IMR-90 (cell line): ENCODE data around the gene NTSR1. TPM values are rescaled to one million over a fixed set of nuclear protein-coding genes. Genes with fewer than 3 reads are reported as not detected.

Source experiments
- ATAC-seq: fragments of 200-7000 bp; cut with Tn5 transposase; 2 replicates; pipeline ENCODE4 v1.9.1; 2020; ENCODE audit warnings: low read depth, mild to moderate bottlenecking, moderate library complexity
- BruUV-seq: library from RNA; stranded (reverse); fragments of 400-500 nt; replicated peaks from 2 replicates; lab custom pipeline; 2021; lab: Mats Ljungman, UMichigan
- CTCF ChIA-PET: fragments of 300-600 bp; formaldehyde crosslinking; extraction: SDS; loops from one replicate; lab custom pipeline; 2021; ENCODE audit warnings: antibody characterized with exemption; lab: Yijun Ruan, JAX
- POLR2A ChIA-PET: fragments of 300-600 bp; sonication (Branson Sonifier 250); formaldehyde crosslinking; loops from one replicate; lab custom pipeline; 2022; ENCODE audit warnings: antibody characterized with exemption; ENCODE audit not compliant: unreplicated experiment; lab: Charles Lee
- DNase-seq: peaks from one replicate; pipeline ENCODE4 v3.0.0; 2013
- H2AFZ ChIP-seq: replicated peaks from 2 replicates; pipeline ENCODE3; 2013; ENCODE audit warnings: low read length, mild to moderate bottlenecking; ENCODE audit not compliant: poor library complexity
- H2AK5ac ChIP-seq: 2 replicates; pipeline ENCODE4 v1.6.1; 2013; ENCODE audit warnings: low read depth, low read length, inconsistent platforms
- H2AK9ac ChIP-seq: replicated peaks from 2 replicates; pipeline ENCODE3; 2013; ENCODE audit warnings: mild to moderate bottlenecking, low read depth, low read length, moderate library complexity; ENCODE audit not compliant: poor library complexity
- H2BK120ac ChIP-seq: 2 replicates; pipeline ENCODE4 v1.6.1; 2013; ENCODE audit warnings: low read depth, low read length, inconsistent platforms
- H2BK15ac ChIP-seq: 3 replicates; pipeline ENCODE4 v1.6.1; 2013; ENCODE audit warnings: low read depth, low read length, inconsistent platforms
- H2BK20ac ChIP-seq: 2 replicates; pipeline ENCODE4 v1.6.1; 2013; ENCODE audit warnings: low read depth, mild to moderate bottlenecking, inconsistent platforms, low read length, moderate library complexity
- H2BK5ac ChIP-seq: 2 replicates; pipeline ENCODE4 v1.6.1; 2013; ENCODE audit warnings: mild to moderate bottlenecking, low read depth, low read length, inconsistent platforms; ENCODE audit not compliant: poor library complexity, severe bottlenecking
- H3K14ac ChIP-seq: replicated peaks from 2 replicates; pipeline ENCODE4 v1.6.1; 2013; ENCODE audit warnings: low read depth, low read length, inconsistent platforms
- H3K18ac ChIP-seq: 2 replicates; pipeline ENCODE4 v1.6.1; 2013; ENCODE audit warnings: low read depth, low read length, control low read depth
- H3K23ac ChIP-seq: 2 replicates; pipeline ENCODE4 v1.6.1; 2013; ENCODE audit warnings: low read depth, low read length, inconsistent platforms
- H3K27ac ChIP-seq: 2 replicates; pipeline ENCODE4 v1.5.1; 2013; ENCODE audit warnings: mild to moderate bottlenecking, control low read depth, low read length; ENCODE audit not compliant: insufficient read depth
- H3K27me3 ChIP-seq: 2 replicates; pipeline ENCODE4 v1.6.1; 2013; ENCODE audit warnings: low read length; ENCODE audit not compliant: control insufficient read depth, insufficient read depth
- H3K36me3 ChIP-seq: 2 replicates; pipeline ENCODE4 v1.6.1; 2013; ENCODE audit warnings: low read length, mixed read lengths; ENCODE audit not compliant: control insufficient read depth, insufficient read depth
- H3K4ac ChIP-seq: 2 replicates; pipeline ENCODE4 v1.6.1; 2013; ENCODE audit warnings: low read depth, low read length, inconsistent platforms
- H3K4me1 ChIP-seq: 2 replicates; pipeline ENCODE4 v1.6.1; 2013; ENCODE audit warnings: low read length, mixed read lengths; ENCODE audit not compliant: control insufficient read depth, insufficient read depth
- H3K4me2 ChIP-seq: 2 replicates; pipeline ENCODE4 v1.6.1; 2013; ENCODE audit warnings: low read depth, mild to moderate bottlenecking, control low read depth, low read length, moderate library complexity
- H3K4me3 ChIP-seq: 2 replicates; pipeline ENCODE4 v1.5.1; 2013; ENCODE audit warnings: low read depth, mild to moderate bottlenecking, control low read depth, low read length, moderate library complexity; ENCODE audit not compliant: insufficient read depth
- H3K56ac ChIP-seq: 2 replicates; pipeline ENCODE4 v1.6.1; 2013; ENCODE audit warnings: low read length, inconsistent platforms; ENCODE audit not compliant: insufficient read depth; ENCODE audit errors: extremely low read depth
- H3K79me1 ChIP-seq, 2 experiments: 2 replicates each; pipeline ENCODE4 v1.6.1; 2013; ENCODE audit warnings: low read length in 2 of 2, inconsistent platforms in 1 of 2, low read depth in 1 of 2
- H3K9ac ChIP-seq: 2 replicates; pipeline ENCODE4 v1.6.1; 2013; ENCODE audit warnings: low read depth, low read length, control low read depth
- H3K9me1 ChIP-seq: 2 replicates; pipeline ENCODE4 v1.6.1; 2013; ENCODE audit warnings: low read length, inconsistent platforms; ENCODE audit not compliant: insufficient read depth
- H3K9me3 ChIP-seq: 2 replicates; pipeline ENCODE4 v1.6.1; 2013; ENCODE audit warnings: low read length; ENCODE audit not compliant: control insufficient read depth, insufficient read depth
- H4K20me1 ChIP-seq: 2 replicates; pipeline ENCODE4 v1.6.1; 2013; ENCODE audit warnings: low read length, inconsistent platforms; ENCODE audit not compliant: insufficient read depth
- H4K5ac ChIP-seq: 2 replicates; pipeline ENCODE4 v1.6.1; 2013; ENCODE audit warnings: mild to moderate bottlenecking, low read depth, low read length, control low read depth
- H4K8ac ChIP-seq, 2 experiments: 2 replicates each; pipeline ENCODE4 v1.6.1; 2013; ENCODE audit warnings: low read depth in 2 of 2, low read length in 2 of 2, control low read depth in 1 of 2, inconsistent platforms in 1 of 2
- H4K91ac ChIP-seq: 2 replicates; pipeline ENCODE4 v1.6.1; 2013; ENCODE audit warnings: low read depth, low read length, inconsistent platforms; ENCODE audit not compliant: insufficient read depth
- BHLHE40 ChIP-seq: fragments of 150-350 bp; IDR thresholded peaks from 2 replicates; pipeline ENCODE4 v1.6.1; 2016; ENCODE audit warnings: mild to moderate bottlenecking, low read depth, low read length
- CEBPB ChIP-seq: IDR thresholded peaks from 2 replicates; pipeline ENCODE4 v1.6.1; 2012; ENCODE audit warnings: low read depth, low read length, improper control_type of control experiment
- CHD1 ChIP-seq: IDR thresholded peaks from 2 replicates; pipeline ENCODE4 v1.6.1; 2012; ENCODE audit warnings: low read depth, low read length, improper control_type of control experiment
- CTCF ChIP-seq: conservative IDR thresholded peaks from 2 replicates; pipeline ENCODE4 v1.5.1; 2012; ENCODE audit warnings: mild to moderate bottlenecking, low read depth, low read length, improper control_type of control experiment
- FOS ChIP-seq: fragments of 150-350 bp; IDR thresholded peaks from 2 replicates; pipeline ENCODE4 v1.6.1; 2016; ENCODE audit warnings: low read depth, low read length
- MAFK ChIP-seq: IDR thresholded peaks from 2 replicates; pipeline ENCODE4 v1.6.1; 2012; ENCODE audit warnings: low read depth, low read length, improper control_type of control experiment
- MAZ ChIP-seq: IDR thresholded peaks from 2 replicates; pipeline ENCODE4 v1.6.1; 2012; ENCODE audit warnings: low read depth, mild to moderate bottlenecking, low read length, improper control_type of control experiment, moderate library complexity, borderline replicate concordance
- MXI1 ChIP-seq: IDR thresholded peaks from 2 replicates; pipeline ENCODE4 v1.6.1; 2012; ENCODE audit warnings: low read depth, mild to moderate bottlenecking, low read length, moderate library complexity, borderline replicate concordance
- NFE2L2 ChIP-seq: fragments of 150-350 bp; IDR thresholded peaks from 2 replicates; pipeline ENCODE4 v1.6.1; 2016; ENCODE audit warnings: low read depth, mild to moderate bottlenecking, low read length
- POLR2A ChIP-seq: IDR thresholded peaks from 2 replicates; pipeline ENCODE4 v1.6.1; 2012; ENCODE audit warnings: mild to moderate bottlenecking, low read depth, low read length
- RAD21 ChIP-seq: IDR thresholded peaks from 2 replicates; pipeline ENCODE4 v1.6.1; 2012; ENCODE audit warnings: low read length, improper control_type of control experiment
- RCOR1 ChIP-seq: IDR thresholded peaks from 2 replicates; pipeline ENCODE4 v1.6.1; 2012; ENCODE audit warnings: mild to moderate bottlenecking, low read length, improper control_type of control experiment; ENCODE audit not compliant: insufficient replicate concordance
- RFX5 ChIP-seq: IDR thresholded peaks from 2 replicates; pipeline ENCODE4 v1.8.0; 2012; ENCODE audit warnings: low read depth, mild to moderate bottlenecking, low read length, moderate library complexity
- SMC3 ChIP-seq: fragments of 150-350 bp; IDR thresholded peaks from 2 replicates; pipeline ENCODE4 v1.6.1; 2016; ENCODE audit warnings: low read depth, mild to moderate bottlenecking, antibody characterized with exemption, low read length, moderate library complexity
- WGBS, 2 experiments: methylation state at CpG; one replicate each; pipeline versions ENCODE4 v1.1.5 to v1.1.7; 2013; ENCODE audit warnings: missing lambda C conversion rate in 2 of 2; ENCODE audit not compliant: insufficient read length in 1 of 2; ENCODE audit errors: extremely low coverage in 2 of 2; 5-methylcytosine and 5-hydroxymethylcytosine counted together
- dilution Hi-C: fragments of 300-500 bp; cut with HindIII; formaldehyde crosslinking; loops from one replicate; pipeline ENCODE4 v1.14.3; 2018; ENCODE audit warnings: low sequenced_read_pairs; ENCODE audit not compliant: unreplicated experiment
- in situ Hi-C: fragments of 300-500 bp; cut with MboI; formaldehyde crosslinking; loops from 3 replicates; pipeline ENCODE4 v1.14.3; 2019; ENCODE audit warnings: low sequenced_read_pairs, inconsistent platforms, mixed read lengths
- intact Hi-C: fragments of 100-400 bp; cut with micrococcal nuclease; formaldehyde crosslinking; loops from 2 replicates; pipeline ENCODE4 v1.10.0; 2022
- polyA plus RNA-seq, 3 experiments: library from polyadenylated mRNA; depleted of rRNA; stranded (reverse); fragments of >200 nt; gene quantifications; 2 replicates each; pipeline ENCODE4 v1.2.3, GENCODE V29; 2012; ENCODE audit warnings: low replicate concordance in 1 of 3
- total RNA-seq: library from RNA; depleted of rRNA; stranded (reverse); fragments of >200 nt; gene quantifications from 2 replicates; pipeline ENCODE4 v1.2.3, GENCODE V29; 2012
- TF ChIP-seq, protein P1 (sequence below): fragments of 150-350 bp; IDR thresholded peaks from 2 replicates; pipeline ENCODE4 v1.6.1; 2016; ENCODE audit warnings: low read depth, mild to moderate bottlenecking, low read length, moderate library complexity, borderline replicate concordance
- TF ChIP-seq, protein P2 (sequence below): fragments of 150-350 bp; IDR thresholded peaks from 2 replicates; pipeline ENCODE4 v1.6.1; 2017; ENCODE audit warnings: mild to moderate bottlenecking, antibody characterized with exemption, low read length, low read depth

The NTSR1 gene
- total and polyA plus RNA-seq, 2 of the 4 experiments (the other 2 are of a cell fraction): 0.54 to 1.8 TPM

DNA sequence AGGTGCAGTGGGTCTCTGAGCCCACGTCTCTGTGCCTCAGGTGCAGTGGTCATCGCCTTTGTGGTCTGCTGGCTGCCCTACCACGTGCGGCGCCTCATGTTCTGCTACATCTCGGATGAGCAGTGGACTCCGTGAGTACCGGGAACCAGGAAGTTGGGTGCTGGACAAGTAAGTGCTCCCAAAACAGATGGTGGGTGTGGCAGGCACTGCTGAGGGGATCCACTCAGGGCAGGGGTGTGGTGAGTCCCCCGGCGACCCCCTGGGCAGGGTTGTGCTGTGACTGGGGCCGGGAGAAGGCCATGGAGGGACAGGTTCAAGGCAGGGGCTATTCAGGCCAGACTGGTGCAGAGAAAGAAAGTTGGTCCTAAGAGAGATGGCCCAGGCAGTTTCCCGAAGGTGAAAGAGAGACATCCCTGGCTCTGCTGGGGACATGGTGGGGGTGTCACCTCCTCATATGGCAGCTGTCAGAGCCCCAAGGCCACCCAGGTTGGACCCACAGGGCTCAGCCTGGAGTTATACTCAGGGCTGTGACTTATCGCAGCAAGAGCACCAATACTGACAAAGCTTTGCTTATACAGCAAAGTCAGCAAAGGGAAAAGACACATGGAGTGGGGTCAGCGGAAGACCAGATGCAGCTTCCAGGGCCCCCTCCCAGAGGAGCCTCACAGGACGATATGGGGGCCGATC, 49.7 kb downstream of the NTSR1 start:
- H2AFZ ChIP-seq: no peak overlapping the region
- no peak overlapping the region for H2BK15ac ChIP-seq
- H2BK5ac ChIP-seq: no peak overlapping the region
- H4K8ac ChIP-seq: no peak overlapping the region
- H4K91ac ChIP-seq: no peak overlapping the region
- H3K27me3 ChIP-seq: no peaks in the 10 kb centered on the region; the same call in 1 of the 2 replicates
- no peaks in the 10 kb centered on the region for H3K9me1 ChIP-seq
- H3K23ac ChIP-seq: no peak overlapping the region
- no peak overlapping the region for H4K5ac ChIP-seq
- BruUV-seq: no TSS peak
- no peak overlapping the region for H3K4me3 ChIP-seq
- intact Hi-C loops: no loop called here
- no peak overlapping the region for H2BK20ac ChIP-seq
- peaks cover 2% of the 10 kb centered on the region; the same call in 1 of the 2 replicates for H3K9me3 ChIP-seq
- DNase-seq: no peak
- no peak overlapping the region for H3K4ac ChIP-seq
- no peaks in the 10 kb centered on the region for H3K36me3 ChIP-seq
- H3K4me2 ChIP-seq: no peak overlapping the region
- no peak overlapping the region for H2BK120ac ChIP-seq
- ATAC-seq: no peak
- in situ Hi-C loops: no loop called here
- ChIA-PET POLR2A (no interaction called here), CTCF (no interaction called here)
- H3K9ac ChIP-seq: no peak overlapping the region
- H3K18ac ChIP-seq: no peak overlapping the region
- H4K20me1 ChIP-seq: no peaks in the 10 kb centered on the region; the same call in 1 of the 2 replicates
- H3K56ac ChIP-seq: no peak overlapping the region
- H2AK9ac ChIP-seq: no peak overlapping the region
- WGBS, 2 experiments: 100% methylated on average over 2 of the region's 16 CpGs; no CpG with 5 or more reads in 1 of the 2 experiments
- peaks cover 2% of the 10 kb centered on the region; the same call in 1 of the 2 replicates for H3K4me1 ChIP-seq
- dilution Hi-C loops: no loop called here
- no peaks in the 10 kb centered on the region for H3K79me1 ChIP-seq
- no peak overlapping the region for H3K14ac ChIP-seq
- TF ChIP-seq CTCF: no peak
- TF ChIP-seq CEBPB: no peak
- TF ChIP-seq MAZ: no peak
- no peak for TF ChIP-seq RAD21
- TF ChIP-seq NFE2L2: no peak
- no peak for TF ChIP-seq FOS
- TF ChIP-seq MAFK: no peak
- TF ChIP-seq MXI1: no peak
- no peak for TF ChIP-seq BHLHE40
- no peak for TF ChIP-seq CHD1
- TF ChIP-seq, protein P1, sequence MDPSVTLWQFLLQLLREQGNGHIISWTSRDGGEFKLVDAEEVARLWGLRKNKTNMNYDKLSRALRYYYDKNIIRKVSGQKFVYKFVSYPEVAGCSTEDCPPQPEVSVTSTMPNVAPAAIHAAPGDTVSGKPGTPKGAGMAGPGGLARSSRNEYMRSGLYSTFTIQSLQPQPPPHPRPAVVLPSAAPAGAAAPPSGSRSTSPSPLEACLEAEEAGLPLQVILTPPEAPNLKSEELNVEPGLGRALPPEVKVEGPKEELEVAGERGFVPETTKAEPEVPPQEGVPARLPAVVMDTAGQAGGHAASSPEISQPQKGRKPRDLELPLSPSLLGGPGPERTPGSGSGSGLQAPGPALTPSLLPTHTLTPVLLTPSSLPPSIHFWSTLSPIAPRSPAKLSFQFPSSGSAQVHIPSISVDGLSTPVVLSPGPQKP: no peak
- TF ChIP-seq, protein P2, sequence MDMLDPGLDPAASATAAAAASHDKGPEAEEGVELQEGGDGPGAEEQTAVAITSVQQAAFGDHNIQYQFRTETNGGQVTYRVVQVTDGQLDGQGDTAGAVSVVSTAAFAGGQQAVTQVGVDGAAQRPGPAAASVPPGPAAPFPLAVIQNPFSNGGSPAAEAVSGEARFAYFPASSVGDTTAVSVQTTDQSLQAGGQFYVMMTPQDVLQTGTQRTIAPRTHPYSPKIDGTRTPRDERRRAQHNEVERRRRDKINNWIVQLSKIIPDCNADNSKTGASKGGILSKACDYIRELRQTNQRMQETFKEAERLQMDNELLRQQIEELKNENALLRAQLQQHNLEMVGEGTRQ: no peak
- no peak for TF ChIP-seq SMC3
- no peak for TF ChIP-seq RCOR1
- TF ChIP-seq POLR2A: no peak
- TF ChIP-seq RFX5: no peak
- no peak overlapping the region for H3K27ac ChIP-seq
- no peak overlapping the region for H2AK5ac ChIP-seq
